Epithelial cell of esophagus (primary cell): ENCODE results near the gene CHI3L2.

ENCODE experiments used
- DNase-seq: peaks from one replicate; pipeline ENCODE4 v3.0.0; 2010; ENCODE audit warnings: low read depth
- H3K4me3 ChIP-seq: 2 replicates; pipeline ENCODE4 v1.5.1; 2011; ENCODE audit warnings: mild to moderate bottlenecking, low read length, control low read depth
- CTCF ChIP-seq: IDR thresholded peaks from 2 replicates; pipeline ENCODE4 v1.5.1; 2011; ENCODE audit warnings: low read depth, mild to moderate bottlenecking, low read length, control low read depth, inconsistent platforms; ENCODE audit not compliant: insufficient read depth; ENCODE audit errors: missing control alignments

The CHI3L2 gene

GRCh38 chr1:111227434-111227833 is at the start of gene CHI3L2:
Gene CHI3L2, plus strand, starts transcription at chr1:111227713. Its CDS starts 17 bp downstream, at chr1:111227730.
- DNase-seq = peak; percentile 59
- no peak within 1 kb of the TSS for H3K4me3 ChIP-seq

GRCh38 chr1:111179968-111180533 is 47.5 kb upstream of the CHI3L2 start:
- H3K4me3 ChIP-seq = no peak overlapping the region
- DNase-seq = no peak
- no peak for TF ChIP-seq CTCF

More at GRCh38 chr1:111227434-111227833, at the start of gene CHI3L2:
- TF ChIP-seq CTCF = no peak

GRCh38 chr1:111182052-111182451 is 45.5 kb upstream of the CHI3L2 start:
- no peak for TF ChIP-seq CTCF
- DNase-seq = no peak
- H3K4me3 ChIP-seq = no peak overlapping the region

DNA sequence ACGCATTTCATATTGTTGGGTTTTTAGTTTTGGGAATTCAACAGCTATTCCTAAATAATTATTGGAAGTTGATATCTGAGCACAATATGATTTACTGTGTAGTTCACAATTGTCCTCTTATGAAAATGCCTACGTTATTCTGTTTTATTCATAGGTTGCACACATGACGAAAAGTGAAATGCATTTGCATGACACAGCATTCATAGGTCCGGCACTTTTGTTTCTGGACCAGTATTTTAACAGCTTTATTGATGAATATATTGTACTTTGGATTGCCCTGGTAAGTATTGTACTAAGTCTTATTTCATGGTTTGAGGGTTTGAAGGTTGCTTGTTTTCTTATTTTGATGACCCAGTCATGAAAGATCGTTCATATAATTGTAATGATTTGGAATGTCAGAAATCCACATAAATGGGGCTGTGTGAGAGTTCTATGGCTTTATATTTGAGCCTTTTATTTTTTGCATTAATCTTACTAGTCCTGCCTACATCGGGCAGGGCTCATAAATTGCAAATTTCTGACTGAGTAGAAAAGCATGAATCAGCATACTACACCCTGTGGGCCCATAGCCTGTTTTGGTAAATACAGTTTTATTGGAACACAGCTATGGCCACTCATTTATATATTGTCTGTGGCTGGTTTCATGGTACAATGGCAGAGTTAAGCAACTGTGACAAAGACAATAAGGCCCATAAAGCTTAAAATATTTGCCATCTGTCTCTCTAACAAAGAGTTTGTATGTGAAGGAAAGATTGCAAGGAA is 44.0 kb upstream of the CHI3L2 start:
- H3K4me3 ChIP-seq = no peak overlapping the region
- peak; percentile 27 for DNase-seq
- TF ChIP-seq CTCF = no peak

- TF ChIP-seq CTCF = no peak
- DNase-seq = no peak
- no peak overlapping the region for H3K4me3 ChIP-seq
Observed at GRCh38 chr1:111184663-111185062, 42.9 kb upstream of the CHI3L2 start.

GRCh38 chr1:111190931-111191451 is 36.5 kb upstream of the CHI3L2 start:
- DNase-seq = no peak
- TF ChIP-seq CTCF = no peak
- H3K4me3 ChIP-seq = no peak overlapping the region
